Measurements from ENCODE around the gene ARHGAP26. TPM values are rescaled to one million over a fixed set of nuclear protein-coding genes. Genes with fewer than 3 reads are reported as not detected.

ARHGAP26 gene
- total and polyA plus RNA-seq, 2 donors (not counting 3 experiments of a cell fraction or from before 2014, with no cell fraction given): 3.1 to 16.2 TPM

DNA sequence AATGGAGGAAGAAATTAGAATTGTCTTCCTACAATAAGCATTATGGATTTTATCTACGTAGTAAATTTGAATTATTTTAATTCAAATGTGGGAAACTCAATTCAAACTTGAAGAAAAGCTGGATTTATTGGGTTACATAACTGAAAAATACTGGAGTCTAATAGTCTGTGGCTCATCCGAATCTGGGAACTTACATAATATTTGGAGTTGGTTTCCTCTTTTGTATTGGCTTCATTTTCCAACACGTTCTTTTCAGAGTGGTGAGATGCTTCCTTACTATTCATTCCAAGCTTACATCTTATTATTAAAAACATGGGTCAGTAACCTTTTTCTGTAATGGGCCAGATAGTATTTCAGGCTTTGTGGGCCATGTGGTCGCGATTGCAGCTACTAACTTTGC is 164.8 kb downstream of the ARHGAP26 start:
- POLR2A ChIA-PET: no interaction called here
- CTCF ChIA-PET: interaction anchor here (1.0 to 1.4 kb wide), 3 partner anchors 9 to 222 kb away, joined by 3 to 6 read pairs (median 5); no protein-coding TSS in a partner anchor
- dilution Hi-C loops (cut with MboI; ENCODE audit: extremely low pct_ligation_motif_present, low sequenced_read_pairs): no loop called here
- no peak overlapping the region for H3K9ac ChIP-seq (replicated peaks; ENCODE audit: extremely low read depth, insufficient read depth, low read length)
- no peaks in the 10 kb centered on the region for H3K79me2 ChIP-seq (ENCODE audit: control insufficient read depth, insufficient read depth, low read length)
- peak overlapping the region; percentile 21 for H3K4me2 ChIP-seq (ENCODE audit: insufficient read depth, low read length)
- H4K20me1 ChIP-seq (replicated peaks; ENCODE audit: control insufficient read depth, extremely low read depth, insufficient read depth, low read length): no peaks in the 10 kb centered on the region
- FAIRE-seq: no peak
- no peak overlapping the region for H3K27ac ChIP-seq (ENCODE audit: insufficient read depth, low read depth, low read length)
- H2AFZ ChIP-seq (ENCODE audit: low read depth, low read length): no peak overlapping the region
- H3K4me3 ChIP-seq (replicated peaks in 1 of 3; ENCODE audit: insufficient read depth in 1 of 3, low read depth in 1 of 3, low read length in 3 of 3): no peak overlapping the region
- H3K9me3 ChIP-seq (replicated peaks; ENCODE audit: control insufficient read depth, insufficient read depth, low read length): no peaks in the 10 kb centered on the region
- no peaks in the 10 kb centered on the region for H3K27me3 ChIP-seq (ENCODE audit: control insufficient read depth in 2 of 2, insufficient read depth in 2 of 2, low read length in 2 of 2)
- peaks cover 30% of the 10 kb centered on the region for H3K4me1 ChIP-seq (ENCODE audit: control insufficient read depth, extremely low read depth, insufficient read depth, low read length)
- no peak for TF ChIP-seq FOS (IDR thresholded peaks at IDR 0.05; ENCODE audit: borderline replicate concordance, insufficient read depth, low read length)
- TF ChIP-seq POLR2A (IDR thresholded peaks at IDR 0.05; ENCODE audit: low read depth, low read length): no peak
- no peak for TF ChIP-seq CTCF (IDR thresholded peaks at IDR 0.05; ENCODE audit: extremely low read depth in 1 of 2, insufficient read depth in 1 of 2, low read depth in 1 of 2, low read length in 2 of 2)
- no peak for TF ChIP-seq GATA2 (IDR thresholded peaks at IDR 0.05; ENCODE audit: insufficient read depth, insufficient read length, low read depth, low read length)
- TF ChIP-seq, protein P1, sequence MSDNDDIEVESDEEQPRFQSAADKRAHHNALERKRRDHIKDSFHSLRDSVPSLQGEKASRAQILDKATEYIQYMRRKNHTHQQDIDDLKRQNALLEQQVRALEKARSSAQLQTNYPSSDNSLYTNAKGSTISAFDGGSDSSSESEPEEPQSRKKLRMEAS (IDR thresholded peaks at IDR 0.05; ENCODE audit: insufficient read depth, insufficient read length): no peak
- TF ChIP-seq MYC (IDR thresholded peaks at IDR 0.05; ENCODE audit: low read depth, low read length): no peak
- no peaks in the 10 kb centered on the region for H3K9me1 ChIP-seq (replicated peaks; ENCODE audit: control insufficient read depth, extremely low read depth, insufficient read depth, low read length)
- no TSS peak for BruUV-seq (replicated peaks)
- intact Hi-C loops (cut with micrococcal nuclease): loop anchor here (5.0 kb wide), 1 partner anchor 67 kb away; no protein-coding TSS in a partner anchor
- DNase-seq (ENCODE audit: low read depth, low spot score): no peak
- no peaks in the 10 kb centered on the region for H3K36me3 ChIP-seq (ENCODE audit: control insufficient read depth in 2 of 2, extremely low read depth in 1 of 2, insufficient read depth in 2 of 2, low read length in 2 of 2)
